ENCODE measurements around the gene CAPN9.

DNA sequence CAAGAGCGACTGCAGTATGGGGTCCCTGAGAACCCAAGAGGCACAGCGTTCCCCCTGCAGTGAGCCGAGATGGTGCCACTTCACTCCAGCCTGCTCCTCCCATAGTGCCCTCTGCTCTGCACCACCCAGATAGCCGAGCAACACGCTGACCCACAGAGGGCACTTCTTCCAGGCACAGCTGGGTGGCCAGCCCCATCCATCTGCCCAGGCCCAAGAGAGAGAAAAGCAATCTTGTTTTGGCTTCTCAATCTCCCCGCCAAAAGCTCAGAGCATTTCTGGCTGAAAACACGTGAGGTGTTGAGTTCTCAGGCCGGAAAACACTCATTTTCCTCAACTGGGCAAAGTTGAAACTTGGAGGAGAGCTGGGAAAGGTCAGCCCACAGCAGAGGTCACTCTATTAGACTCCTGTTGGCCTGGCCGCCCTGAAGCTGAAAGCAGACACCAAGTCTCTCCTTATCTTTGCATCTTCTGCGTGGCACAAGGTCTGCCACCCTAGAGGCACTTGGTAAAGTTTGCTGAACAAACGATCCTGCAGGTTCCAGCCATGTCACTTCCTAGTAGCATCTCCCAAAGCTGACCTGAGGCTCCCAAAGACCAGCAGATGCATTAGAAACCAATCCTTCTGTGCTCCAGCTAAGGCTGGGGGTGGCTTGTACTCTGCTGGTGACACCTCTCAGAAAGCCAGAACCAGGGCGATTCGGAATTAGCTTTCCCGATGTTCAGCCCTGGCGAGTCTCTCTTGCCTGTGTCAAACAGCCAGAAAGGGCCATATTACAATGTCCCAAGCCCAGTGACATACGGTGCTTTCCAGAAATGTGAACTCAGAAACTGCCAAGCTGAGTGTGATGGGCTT is 10.9 kb downstream of the CAPN9 start:
- TF ChIP-seq, protein P1, sequence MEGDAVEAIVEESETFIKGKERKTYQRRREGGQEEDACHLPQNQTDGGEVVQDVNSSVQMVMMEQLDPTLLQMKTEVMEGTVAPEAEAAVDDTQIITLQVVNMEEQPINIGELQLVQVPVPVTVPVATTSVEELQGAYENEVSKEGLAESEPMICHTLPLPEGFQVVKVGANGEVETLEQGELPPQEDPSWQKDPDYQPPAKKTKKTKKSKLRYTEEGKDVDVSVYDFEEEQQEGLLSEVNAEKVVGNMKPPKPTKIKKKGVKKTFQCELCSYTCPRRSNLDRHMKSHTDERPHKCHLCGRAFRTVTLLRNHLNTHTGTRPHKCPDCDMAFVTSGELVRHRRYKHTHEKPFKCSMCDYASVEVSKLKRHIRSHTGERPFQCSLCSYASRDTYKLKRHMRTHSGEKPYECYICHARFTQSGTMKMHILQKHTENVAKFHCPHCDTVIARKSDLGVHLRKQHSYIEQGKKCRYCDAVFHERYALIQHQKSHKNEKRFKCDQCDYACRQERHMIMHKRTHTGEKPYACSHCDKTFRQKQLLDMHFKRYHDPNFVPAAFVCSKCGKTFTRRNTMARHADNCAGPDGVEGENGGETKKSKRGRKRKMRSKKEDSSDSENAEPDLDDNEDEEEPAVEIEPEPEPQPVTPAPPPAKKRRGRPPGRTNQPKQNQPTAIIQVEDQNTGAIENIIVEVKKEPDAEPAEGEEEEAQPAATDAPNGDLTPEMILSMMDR (IDR thresholded peaks at IDR 0.05; ENCODE audit: borderline replicate concordance, extremely low read depth, low read length, poor library complexity, severe bottlenecking), result no peak
- TF ChIP-seq EZH2 (IDR thresholded peaks at IDR 0.05; ENCODE audit: borderline replicate concordance, low read depth, low read length, severe bottlenecking), result no peak

Data from DND-41 (cell line).